Natural killer cell (primary cell): Measurements from ENCODE around the gene CCNL2. TPM values are rescaled to one million over a fixed set of nuclear protein-coding genes. Genes with fewer than 3 reads are reported as not detected.

Experiments
- ATAC-seq, 3 donors: fragments of 150-1000 bp in 2 of 3; fragments of 200-7000 bp in 1 of 3; cut with Tn5 transposase; 1 replicate in 1 of 3; 2 replicates in 2 of 3; pipeline ENCODE4 v1.10.0; 2021; ENCODE audit warnings: mild to moderate bottlenecking in 2 of 3, moderate library complexity in 2 of 3
- DNase-seq, 2 donors: peaks; one replicate each; pipeline versions ENCODE4 v3.0.0 to v3.0.0-alpha.2; 2013 to 2021; ENCODE audit warnings: mixed read lengths in 1 of 2
- H3K27ac ChIP-seq: one replicate; pipeline ENCODE4 v1.5.1; 2013; ENCODE audit warnings: mild to moderate bottlenecking, low read length
- H3K27me3 ChIP-seq: one replicate; pipeline ENCODE4 v1.6.1; 2013; ENCODE audit warnings: low read length; ENCODE audit not compliant: control insufficient read depth, insufficient read depth
- H3K36me3 ChIP-seq: one replicate; pipeline ENCODE4 v1.6.1; 2013; ENCODE audit warnings: low read length; ENCODE audit not compliant: control insufficient read depth, insufficient read depth
- H3K4me1 ChIP-seq: one replicate; pipeline ENCODE4 v1.6.1; 2013; ENCODE audit warnings: low read length; ENCODE audit not compliant: control insufficient read depth, insufficient read depth
- H3K4me3 ChIP-seq: one replicate; pipeline ENCODE4 v1.5.1; 2013; ENCODE audit warnings: low read length
- H3K9me3 ChIP-seq: one replicate; pipeline ENCODE4 v1.6.1; 2013; ENCODE audit warnings: low read length; ENCODE audit not compliant: control insufficient read depth, insufficient read depth
- H3K27ac Mint-ChIP-seq, 2 donors: one replicate each; pipeline ENCODE4 v1.8.0; 2022; ENCODE audit warnings: mild to moderate bottlenecking in 2 of 2, mixed read lengths in 2 of 2, moderate library complexity in 1 of 2
- H3K27me3 Mint-ChIP-seq, 2 donors: one replicate each; pipeline ENCODE4 v1.8.0; 2022; ENCODE audit warnings: low read depth in 2 of 2, mixed read lengths in 2 of 2
- H3K36me3 Mint-ChIP-seq: one replicate; pipeline ENCODE4 v1.8.0; 2022; ENCODE audit warnings: mixed read lengths
- H3K4me1 Mint-ChIP-seq, 2 donors: one replicate each; pipeline ENCODE4 v1.8.0; 2022; ENCODE audit warnings: mixed read lengths in 2 of 2
- H3K4me3 Mint-ChIP-seq: one replicate; pipeline ENCODE4 v1.8.0; 2022; ENCODE audit warnings: mild to moderate bottlenecking, moderate library complexity, mixed read lengths
- H3K9me3 Mint-ChIP-seq, 2 donors: one replicate each; pipeline ENCODE4 v1.8.0; 2022; ENCODE audit warnings: mixed read lengths in 2 of 2
- CTCF ChIP-seq: fragments of 200-600 bp; IDR thresholded peaks from one replicate; pipeline ENCODE4 v1.8.0; 2022; ENCODE audit warnings: antibody characterized with exemption
- WGBS: methylation state at CpG from one replicate; pipeline ENCODE4 v1.1.7; 2013; ENCODE audit warnings: missing lambda C conversion rate; ENCODE audit not compliant: insufficient coverage; 5-methylcytosine and 5-hydroxymethylcytosine counted together
- intact Hi-C: fragments of 100-400 bp; cut with micrococcal nuclease; formaldehyde crosslinking; loops from one replicate; pipeline ENCODE4 v1.14.2; 2022
- total RNA-seq, 4 donors: library from RNA; stranded (reverse); fragments of 120-200 nt in 1 of 4; gene quantifications; one replicate each; pipeline versions ENCODE4 v1.2.3 to v1.2.4, GENCODE V29; 2013 to 2022

The CCNL2 gene
- total RNA-seq, 3 donors from 2014 or later (not counting 1 experiment from before 2014, with no cell fraction given) = 253 to 281 (median 274) TPM

GRCh38 chr1:1354271-1355247 lies 44.6 kb downstream of the CCNL2 start:
- H3K36me3 ChIP-seq = no peaks in the 10 kb centered on the region
- H3K27me3 ChIP-seq = peaks cover 39% of the 10 kb centered on the region
- intact Hi-C loops = loop anchor here (2.0 kb wide), 1 partner anchor 20 kb away; the partner anchor contains the start of gene AURKAIP1
- ATAC-seq (peak in 2 of 3 donors; percentile 34 to 38), DNase-seq (peak in 1 of 2 donors; percentile 63)
- no peak overlapping the region for H3K4me3 ChIP-seq
- peaks cover 38% of the 10 kb centered on the region for H3K4me1 ChIP-seq
- Mint-ChIP-seq H3K27me3 (peaks cover 6 to 14% of the 10 kb centered on the region in 2 donors), H3K9me3 (no peaks in the 10 kb centered on the region), H3K36me3 (no peaks in the 10 kb centered on the region), H3K27ac (no peak overlapping the region), H3K4me3 (peak overlapping the region; percentile 28), H3K4me1 (peaks cover 0 to 26% of the 10 kb centered on the region in 2 donors)
- TF ChIP-seq CTCF = no peak
- H3K9me3 ChIP-seq = no peaks in the 10 kb centered on the region
- 12% methylated on average over 116 of the region's 116 CpGs for WGBS
- H3K27ac ChIP-seq = no peak overlapping the region

GRCh38 chr1:1353389-1354151 lies 45.6 kb downstream of the CCNL2 start:
- no peak for DNase-seq

GRCh38 chr1:1352786-1353388 lies 46.2 kb downstream of the CCNL2 start:
- 38% methylated on average over 4 of the region's 5 CpGs for WGBS
- no peaks in the 10 kb centered on the region for H3K9me3 ChIP-seq
- Mint-ChIP-seq H3K36me3 (no peaks in the 10 kb centered on the region), H3K27me3 (peaks cover 0 to 7% of the 10 kb centered on the region in 2 donors), H3K4me1 (peaks cover 0 to 21% of the 10 kb centered on the region in 2 donors), H3K9me3 (no peaks in the 10 kb centered on the region), H3K27ac (no peak overlapping the region), H3K4me3 (no peak overlapping the region)
- no peak overlapping the region for H3K4me3 ChIP-seq
- TF ChIP-seq CTCF = no peak
- H3K36me3 ChIP-seq = no peaks in the 10 kb centered on the region
- H3K4me1 ChIP-seq = peaks cover 33% of the 10 kb centered on the region
- H3K27ac ChIP-seq = no peak overlapping the region
- peaks cover 27% of the 10 kb centered on the region for H3K27me3 ChIP-seq
- DNase-seq (no peak), ATAC-seq (no peak)
- intact Hi-C loops = no loop called here

More at GRCh38 chr1:1353389-1354151, 45.6 kb downstream of the CCNL2 start:
- ATAC-seq = no peak
- Histone ChIP-seq H3K9me3 (no peaks in the 10 kb centered on the region), H3K27ac (no peak overlapping the region), H3K4me1 (peaks cover 34% of the 10 kb centered on the region), H3K4me3 (no peak overlapping the region), H3K36me3 (no peaks in the 10 kb centered on the region), H3K27me3 (peaks cover 34% of the 10 kb centered on the region)
- intact Hi-C loops = loop anchor here (2.0 kb wide), 1 partner anchor 21 kb away; the partner anchor contains the start of gene AURKAIP1
- no peaks in the 10 kb centered on the region for H3K36me3 Mint-ChIP-seq
- no peak overlapping the region for H3K27ac Mint-ChIP-seq
- no peaks in the 10 kb centered on the region for H3K9me3 Mint-ChIP-seq
- 21% methylated on average over 28 of the region's 28 CpGs for WGBS
- H3K27me3 Mint-ChIP-seq = peaks cover 0 to 11% of the 10 kb centered on the region in 2 donors
- TF ChIP-seq CTCF = no peak
- H3K4me1 Mint-ChIP-seq = peaks cover 0 to 18% of the 10 kb centered on the region in 2 donors
- H3K4me3 Mint-ChIP-seq = no peak overlapping the region
